ENCODE data around the gene IL11.
"Not testable (repeated sequence)": the region's sequence is repeated elsewhere in the genome, so short reads cannot be mapped to it uniquely, and the experiment has no call there.

IL11 gene

DNA sequence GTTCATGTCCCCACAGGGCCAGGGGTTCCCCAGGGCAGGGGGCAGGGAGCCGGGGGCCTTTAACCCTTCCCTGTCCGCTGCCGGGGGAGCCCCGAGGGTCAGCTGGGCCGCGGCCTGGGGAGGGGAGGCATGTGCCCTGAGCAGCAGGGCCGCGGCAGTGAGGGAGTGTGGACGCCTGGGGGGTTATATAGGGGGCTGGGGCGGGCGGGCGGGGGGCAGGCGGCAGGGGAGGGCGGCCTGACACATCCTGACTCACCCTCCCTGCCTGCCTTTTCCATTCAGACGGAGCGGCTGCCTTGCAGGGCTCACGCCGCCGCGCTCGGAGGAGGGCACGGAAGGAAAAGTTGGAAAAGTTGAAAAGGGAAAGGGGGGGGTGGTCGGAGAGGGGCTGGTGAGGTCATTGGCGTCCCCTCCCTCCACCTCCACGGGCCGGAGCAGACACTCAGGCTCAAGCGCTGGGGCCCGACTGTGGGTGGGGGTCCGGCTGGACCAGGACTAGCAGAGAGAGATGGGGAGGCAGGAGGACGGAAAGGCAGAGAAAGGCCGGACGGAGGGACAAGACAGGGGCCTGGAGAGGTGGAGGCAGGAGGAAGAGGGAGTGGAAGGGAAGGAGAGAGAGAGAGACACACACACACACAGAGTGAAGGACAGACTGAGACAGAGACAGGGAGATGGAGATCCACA lies at the start of gene IL11:
Gene IL11 (minus strand): TSS at position 159 of the 684 bp plus-strand sequence. CDS start 153 bp downstream, at position 6.
- DNase-seq (ENCODE audit: insufficient read length, low spot score) (no peak), FAIRE-seq (no peak)

DNA sequence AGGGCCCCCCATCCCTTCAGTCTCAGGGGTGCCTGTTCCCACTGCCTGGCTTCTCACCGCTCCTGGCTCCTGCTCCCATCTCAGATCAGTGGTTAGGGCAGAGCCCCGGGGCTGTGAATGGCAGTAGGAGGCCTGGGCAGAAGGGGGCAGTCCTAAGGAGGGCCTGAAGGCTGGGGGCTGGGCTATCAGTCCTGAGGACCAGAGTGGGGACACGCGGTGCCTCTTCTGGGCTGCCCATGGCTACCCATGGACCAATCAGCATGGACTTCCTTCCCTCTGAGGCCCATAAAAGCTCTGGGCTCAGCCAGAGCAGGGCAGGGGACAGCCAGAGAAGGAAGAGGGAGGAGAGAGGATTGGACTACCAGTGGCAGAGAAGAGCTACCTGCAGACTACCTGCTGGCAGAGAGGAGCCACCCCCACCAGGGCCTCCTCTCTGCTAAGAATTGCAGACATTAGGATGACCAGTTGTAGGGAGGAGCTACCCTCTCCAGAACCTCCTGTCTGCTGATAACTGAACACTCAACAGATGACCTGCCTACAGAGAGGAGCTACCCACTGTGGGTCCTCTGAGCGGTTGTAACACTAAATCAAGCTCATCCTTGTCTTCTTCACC lies 49.5 kb upstream of the IL11 start:
- DNase-seq (ENCODE audit: insufficient read length, low spot score) (no peak), FAIRE-seq (no peak)

DNA sequence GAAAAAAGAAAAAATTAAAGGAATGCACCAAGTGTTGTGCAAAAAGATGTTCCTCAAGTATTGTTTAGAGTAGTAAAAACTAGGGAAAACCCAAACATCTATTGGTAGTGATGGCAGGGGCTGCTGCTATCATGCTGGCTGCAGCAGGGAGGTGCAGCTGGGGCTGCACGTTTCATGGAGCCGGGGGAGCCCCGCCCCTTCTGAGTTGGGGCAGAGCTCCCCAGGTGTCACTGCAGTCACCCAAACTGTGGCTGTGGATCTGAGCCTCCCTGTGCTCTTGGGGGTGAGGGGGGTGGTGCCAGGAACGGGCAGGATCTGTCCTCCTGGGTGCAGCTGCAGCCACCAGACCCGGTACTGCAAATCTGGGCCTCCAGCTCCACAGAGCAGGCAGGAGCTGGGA lies 48.8 kb upstream of the IL11 start:
- DNase-seq (ENCODE audit: insufficient read length, low spot score) (no peak), FAIRE-seq (no peak)

DNA sequence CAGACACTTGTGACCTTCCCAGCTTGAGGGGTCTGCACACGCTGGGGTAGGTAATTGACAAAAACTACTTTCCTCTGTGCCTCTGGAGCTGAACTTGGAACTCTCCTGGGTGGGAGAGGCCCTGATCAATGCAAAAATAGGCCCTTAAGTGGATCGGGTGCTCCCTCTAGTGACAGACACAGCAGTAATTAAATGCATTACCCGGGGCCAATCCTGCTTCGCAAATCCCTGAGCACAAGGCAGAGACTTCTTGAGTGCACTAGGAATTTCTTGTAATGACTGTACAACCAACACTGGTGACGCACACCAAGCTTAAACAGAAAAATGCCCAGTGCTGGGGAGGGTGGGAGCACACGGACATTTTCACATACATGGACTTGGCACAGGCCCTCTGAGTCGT lies 47.9 kb upstream of the IL11 start:
- DNase-seq (ENCODE audit: insufficient read length, low spot score) (no peak), FAIRE-seq (peak; percentile 54)

DNA sequence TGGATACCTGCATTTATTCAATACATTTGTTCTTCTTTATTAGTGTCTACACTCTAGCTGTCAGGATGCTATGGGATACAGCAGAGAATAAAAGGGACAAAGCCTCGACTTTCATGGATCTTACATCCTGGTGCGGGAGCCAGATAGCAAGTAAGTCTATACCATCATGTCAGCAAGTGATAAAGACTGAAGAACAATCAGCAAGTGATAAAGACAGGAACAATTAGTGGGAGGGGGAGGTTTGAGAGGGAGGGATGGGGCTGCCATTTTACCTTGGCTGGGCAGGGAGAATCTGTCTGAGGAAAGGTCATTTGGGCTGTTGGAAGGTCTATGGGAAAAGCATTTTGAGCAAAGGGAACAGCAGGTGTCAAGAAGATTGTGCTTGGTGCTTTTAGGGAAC lies 39.9 kb upstream of the IL11 start:
- DNase-seq (ENCODE audit: insufficient read length, low spot score) (no peak), FAIRE-seq (no peak)

DNA sequence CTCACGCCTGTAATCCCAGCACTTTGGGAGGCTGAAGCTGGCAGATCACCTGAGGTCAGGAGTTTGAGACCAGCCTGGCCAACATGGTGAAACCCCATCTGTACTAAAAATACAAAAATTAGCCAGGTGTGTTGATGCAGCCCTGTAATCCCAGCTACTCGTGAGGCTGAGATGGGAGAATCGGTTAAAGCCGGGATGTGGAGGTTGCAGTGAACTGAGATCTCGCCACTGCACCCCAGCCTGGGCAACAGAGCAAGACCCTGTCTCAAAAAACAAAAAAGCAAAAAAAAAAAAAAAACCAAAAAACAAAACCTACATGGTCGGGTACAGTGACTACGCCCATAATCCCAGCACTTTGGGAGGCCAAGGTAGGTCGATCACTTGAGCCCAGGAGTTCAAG lies 38.9 kb upstream of the IL11 start:
- FAIRE-seq: not testable (repeated sequence)

DNA sequence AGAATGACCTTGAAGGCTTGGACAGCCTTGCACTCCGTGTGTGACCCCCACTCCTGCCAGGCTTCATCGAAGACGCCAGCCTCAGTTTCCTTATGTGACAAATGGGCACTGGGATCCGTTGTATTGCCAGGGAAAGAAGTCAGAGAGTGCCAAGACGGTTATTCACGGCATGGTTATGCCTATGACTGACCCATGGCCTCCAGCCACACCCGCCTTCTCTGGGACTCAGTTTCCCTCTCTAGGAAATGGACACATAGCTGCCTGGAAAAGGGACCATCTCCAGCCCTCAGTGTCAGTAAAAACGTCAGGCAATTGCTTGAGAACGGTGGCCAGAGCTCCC lies 38.2 kb upstream of the IL11 start:
- DNase-seq (ENCODE audit: insufficient read length, low spot score): no peak

More for the DNA sequence above, 38.9 kb upstream of the IL11 start:
- not testable (repeated sequence) for DNase-seq (ENCODE audit: insufficient read length, low spot score)

DNA sequence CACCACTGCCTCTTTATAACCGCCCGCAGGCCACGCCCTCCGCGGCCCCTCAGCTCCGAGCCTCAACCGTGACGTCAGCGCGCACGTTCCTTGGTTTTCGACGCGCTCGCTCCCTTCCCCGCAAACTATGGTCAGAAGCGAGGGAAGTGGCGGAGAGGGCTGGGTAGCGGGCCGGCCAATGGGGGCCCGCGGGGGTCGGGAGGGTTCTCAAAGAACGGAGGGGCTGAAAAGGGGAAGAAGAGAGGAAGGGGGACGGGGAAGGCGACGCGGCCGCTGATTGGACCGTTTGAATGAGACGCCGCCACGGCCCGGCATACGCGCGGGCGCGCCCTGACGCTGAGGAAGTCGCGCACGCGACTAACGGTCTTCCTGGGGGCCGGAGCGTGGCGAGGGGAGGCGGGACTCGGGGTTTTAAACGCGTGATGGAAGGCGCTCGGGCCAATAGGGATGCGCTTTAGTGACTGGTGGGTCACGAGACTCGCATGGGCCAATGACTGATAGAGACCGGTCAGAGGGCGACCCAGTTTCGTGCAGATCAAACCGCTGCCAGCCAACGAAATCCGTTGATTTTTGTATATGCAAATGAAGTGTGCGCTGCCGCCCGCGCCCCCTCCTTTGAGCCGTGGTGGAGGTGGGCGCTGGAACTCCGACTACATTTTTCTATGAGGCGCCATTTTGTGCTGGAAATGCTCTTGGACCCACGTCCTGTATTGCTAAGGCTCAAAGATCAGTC lies 37.7 kb upstream of the IL11 start:
- FAIRE-seq: peak; percentile 93
- DNase-seq (ENCODE audit: insufficient read length, low spot score): peak; percentile 96

More for the DNA sequence above, 38.2 kb upstream of the IL11 start:
- FAIRE-seq: no peak

DNA sequence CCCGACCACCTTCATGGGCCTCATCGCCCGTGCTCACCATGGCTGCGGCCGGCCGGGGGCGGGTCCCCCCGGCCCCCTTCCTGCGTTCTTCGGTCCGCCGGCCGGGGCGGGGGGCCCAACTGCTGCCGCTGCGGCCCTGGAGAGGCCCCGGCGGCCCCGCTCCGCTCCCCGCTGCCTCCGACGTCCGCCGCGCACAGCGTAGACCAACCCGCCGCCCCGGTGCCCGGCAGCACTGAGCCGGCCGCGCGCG lies 37.2 kb upstream of the IL11 start, which contains the start of gene UBE2S:
Gene UBE2S (minus strand): TSS at position 239 of the 250 bp plus-strand sequence. CDS start 199 bp downstream, at position 40.
- FAIRE-seq; DNase-seq (ENCODE audit: insufficient read length, low spot score): not testable (repeated sequence)

DNA sequence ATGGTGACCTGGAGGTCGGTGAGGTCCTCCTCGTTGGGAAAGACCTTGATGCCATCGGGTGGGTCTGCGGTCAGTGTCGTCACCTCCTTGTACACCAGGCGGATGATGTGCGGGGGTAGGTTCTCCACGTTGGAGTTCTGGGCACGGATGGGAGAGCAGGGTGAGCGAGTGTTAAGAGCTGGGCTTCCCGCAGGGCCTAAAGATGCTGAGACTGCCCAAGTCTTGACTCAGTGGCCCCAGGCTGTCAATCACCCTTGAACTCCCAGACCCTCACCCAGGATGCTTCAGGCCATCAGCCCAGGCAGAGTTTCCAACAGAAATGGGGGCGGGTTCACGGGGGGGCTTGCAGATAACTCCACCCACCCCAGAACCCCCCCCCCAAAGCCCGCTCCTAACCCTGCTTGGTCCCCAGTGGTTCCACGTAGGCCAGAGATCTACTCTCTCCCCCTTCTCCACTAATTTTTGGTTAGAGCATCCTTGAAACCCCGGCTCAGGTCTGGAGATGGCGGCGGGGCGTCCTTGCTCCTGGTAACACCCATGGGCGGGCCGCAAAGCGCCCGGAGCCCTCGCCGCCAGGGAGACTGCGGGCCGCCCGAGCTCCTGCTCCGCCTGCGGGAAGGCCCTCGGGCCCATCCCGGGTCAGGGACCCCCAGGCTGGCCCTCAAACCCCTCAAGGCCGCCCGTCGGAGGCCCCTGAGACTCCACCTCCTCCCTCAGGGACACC lies 36.7 kb upstream of the IL11 start:
- no peak for DNase-seq (ENCODE audit: insufficient read length, low spot score)
- FAIRE-seq: no peak

DNA sequence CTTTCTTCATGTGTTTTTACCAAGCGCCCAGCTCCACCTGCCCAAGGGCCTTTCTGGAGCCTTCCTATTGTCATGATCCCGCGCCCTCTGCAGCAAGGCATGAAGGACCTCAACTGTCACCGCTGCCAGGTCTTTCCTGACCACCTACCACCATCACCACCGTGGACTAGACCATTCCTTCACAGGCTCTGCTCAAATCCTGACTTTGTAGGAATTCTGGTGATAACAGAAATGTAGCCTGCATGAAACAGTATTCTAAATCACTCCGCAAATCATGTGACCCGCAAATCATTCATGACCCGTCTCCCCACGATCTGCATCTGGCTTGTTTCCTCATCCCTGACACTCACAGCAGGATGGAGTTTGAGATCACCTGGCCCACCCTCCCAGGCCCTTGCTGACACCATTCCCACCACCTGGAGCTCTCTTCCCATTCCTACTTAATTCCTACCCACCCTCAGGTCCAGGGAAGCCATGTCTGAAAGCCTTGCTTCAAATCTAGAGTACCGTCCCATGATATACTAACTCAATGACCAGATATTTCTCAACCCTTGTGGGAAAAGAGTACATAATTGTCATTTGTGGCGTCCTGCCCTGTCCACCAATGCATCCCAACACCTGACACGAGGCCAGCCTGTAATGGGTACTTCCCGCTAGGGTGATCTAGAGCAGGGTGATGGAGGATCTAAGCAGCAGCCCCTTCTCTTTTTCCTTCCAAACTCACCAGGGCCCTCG lies 36.0 kb upstream of the IL11 start:
- FAIRE-seq (no peak), DNase-seq (ENCODE audit: insufficient read length, low spot score) (no peak)

DNA sequence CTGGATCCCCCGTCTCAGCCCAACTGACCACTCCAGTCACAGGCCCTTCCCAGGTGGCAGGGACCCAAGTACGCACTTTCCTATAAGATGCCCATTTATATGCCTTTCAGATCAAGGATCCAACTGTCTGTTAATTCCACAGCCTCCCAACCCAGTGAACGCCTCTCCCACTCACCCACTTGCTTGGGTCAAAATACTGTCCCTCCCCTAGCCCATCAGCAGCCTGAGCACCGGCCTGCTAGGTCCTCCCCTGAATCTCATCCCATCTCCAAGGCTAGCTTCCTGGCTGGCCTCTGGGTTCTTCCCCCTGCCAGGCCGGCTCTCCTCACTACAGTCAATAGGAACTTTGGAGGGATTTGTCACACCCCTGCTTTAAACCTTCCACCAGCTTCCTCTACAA lies 35.4 kb upstream of the IL11 start:
- DNase-seq (ENCODE audit: insufficient read length, low spot score) (no peak), FAIRE-seq (no peak)

DNA sequence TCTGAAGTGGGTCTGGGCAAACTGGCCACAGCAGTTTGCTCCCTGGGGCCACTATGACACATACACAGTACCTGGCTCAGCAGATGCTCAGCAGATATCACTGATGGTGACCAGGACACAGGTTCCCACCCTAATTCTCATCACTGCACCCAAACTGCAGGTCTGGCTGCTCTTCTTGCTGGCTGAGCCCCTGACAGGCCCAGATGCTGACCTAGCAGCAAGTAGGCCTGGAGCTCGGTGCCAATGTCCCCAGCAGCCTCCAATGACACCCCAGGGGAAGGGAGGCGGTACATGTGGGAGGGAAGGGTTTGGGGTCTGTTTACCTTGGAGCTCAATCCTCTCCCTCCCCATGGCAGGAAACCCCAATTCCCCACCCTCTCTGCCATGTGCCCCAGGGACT lies 32.2 kb upstream of the IL11 start:
- no peak for FAIRE-seq
- DNase-seq (ENCODE audit: insufficient read length, low spot score): no peak

DNA sequence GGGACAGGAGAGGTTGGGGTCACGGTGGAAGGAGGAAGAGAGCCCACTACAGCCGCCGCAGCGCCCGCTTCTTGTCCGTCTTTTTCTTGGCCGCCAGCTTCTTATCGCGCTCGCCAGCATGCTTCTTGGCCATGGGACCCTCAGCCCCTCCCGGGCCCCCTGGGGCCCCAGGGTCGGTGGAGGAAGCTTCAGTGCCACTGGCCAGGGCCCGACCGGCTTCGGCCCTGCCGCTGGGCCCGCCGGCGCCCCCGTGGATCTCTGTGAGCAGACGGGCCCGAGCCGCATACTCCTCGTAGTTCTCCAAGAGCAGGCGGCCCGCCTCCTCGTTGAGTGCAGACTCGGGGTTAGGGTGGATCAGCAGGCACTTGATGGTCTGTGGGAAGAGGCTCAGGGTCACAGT lies 31.1 kb upstream of the IL11 start:
- FAIRE-seq; DNase-seq (ENCODE audit: insufficient read length, low spot score): not testable (repeated sequence)

DNA sequence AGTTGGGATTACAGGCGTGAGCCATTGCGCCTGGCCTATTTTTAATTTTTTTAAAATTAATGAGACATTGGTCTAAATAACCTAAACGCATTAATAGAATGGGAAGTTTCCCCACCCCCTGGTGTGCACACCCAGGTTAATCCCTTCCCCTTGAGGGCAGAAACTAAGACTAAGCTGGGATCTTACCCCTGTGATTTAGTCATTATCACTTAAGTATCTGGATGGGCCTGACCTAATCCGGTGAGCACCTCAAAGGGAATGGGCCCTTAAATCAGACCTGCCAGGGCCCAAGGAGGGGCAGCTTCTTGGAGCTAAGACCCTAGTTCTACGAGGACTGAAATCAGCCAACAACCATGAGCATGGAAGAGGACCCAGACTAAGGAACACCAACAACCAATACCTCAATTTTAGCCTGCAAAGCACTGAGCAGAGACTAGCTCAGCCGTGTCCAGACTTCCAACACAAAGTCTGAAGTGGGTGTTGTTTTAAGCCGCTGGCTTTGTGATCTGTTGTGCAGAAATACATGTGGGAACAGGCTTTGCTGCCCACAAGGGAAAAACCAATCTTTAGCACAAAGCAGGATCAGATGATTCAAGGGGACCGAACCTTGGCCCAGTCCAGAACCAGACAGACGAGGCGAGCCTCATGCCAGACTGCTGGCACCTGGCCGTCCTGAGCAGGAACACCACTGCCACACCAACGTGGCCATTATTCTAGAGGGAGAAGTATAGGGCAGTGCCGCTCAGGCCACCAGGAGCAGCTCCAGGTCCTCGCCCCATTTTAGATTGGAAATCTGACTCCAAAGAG lies 30.2 kb upstream of the IL11 start:
- DNase-seq (ENCODE audit: insufficient read length, low spot score) (no peak), FAIRE-seq (no peak)

DNA sequence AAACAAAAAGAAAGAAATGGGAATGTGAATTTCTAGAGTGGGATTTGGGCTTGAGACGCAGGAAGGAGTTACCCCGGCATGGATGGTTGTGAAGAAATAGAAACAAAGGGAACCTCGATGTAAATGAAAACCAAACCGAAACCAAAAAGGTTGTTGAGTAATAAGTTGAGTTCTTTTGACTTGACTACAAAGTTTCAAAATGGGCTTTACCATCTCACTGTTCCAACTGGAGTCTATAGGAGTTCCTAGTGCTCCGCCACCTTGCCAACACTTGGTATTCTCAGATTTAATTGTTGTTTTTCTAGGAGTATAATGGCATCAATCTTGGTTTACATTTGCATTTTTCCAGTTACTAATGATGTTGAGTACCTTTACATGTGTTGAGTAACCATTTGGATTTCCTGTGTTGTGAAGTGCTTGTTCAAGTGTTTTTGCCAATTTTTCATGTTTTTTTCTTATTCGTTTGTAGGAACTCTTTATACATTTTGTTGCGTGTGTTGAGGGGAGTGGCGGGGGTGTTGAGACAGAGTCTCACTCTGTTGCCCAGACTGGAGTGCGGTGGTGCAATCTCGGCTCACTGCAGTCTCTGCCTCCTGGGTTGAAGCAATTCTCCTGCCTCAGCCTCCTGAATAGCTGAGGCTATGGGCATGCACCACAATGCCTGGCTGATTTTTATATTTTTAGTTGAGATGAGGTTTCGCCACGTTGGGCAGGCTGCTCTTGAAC lies 28.1 kb upstream of the IL11 start:
- FAIRE-seq: peak; percentile 61
- no peak for DNase-seq (ENCODE audit: insufficient read length, low spot score)

DNA sequence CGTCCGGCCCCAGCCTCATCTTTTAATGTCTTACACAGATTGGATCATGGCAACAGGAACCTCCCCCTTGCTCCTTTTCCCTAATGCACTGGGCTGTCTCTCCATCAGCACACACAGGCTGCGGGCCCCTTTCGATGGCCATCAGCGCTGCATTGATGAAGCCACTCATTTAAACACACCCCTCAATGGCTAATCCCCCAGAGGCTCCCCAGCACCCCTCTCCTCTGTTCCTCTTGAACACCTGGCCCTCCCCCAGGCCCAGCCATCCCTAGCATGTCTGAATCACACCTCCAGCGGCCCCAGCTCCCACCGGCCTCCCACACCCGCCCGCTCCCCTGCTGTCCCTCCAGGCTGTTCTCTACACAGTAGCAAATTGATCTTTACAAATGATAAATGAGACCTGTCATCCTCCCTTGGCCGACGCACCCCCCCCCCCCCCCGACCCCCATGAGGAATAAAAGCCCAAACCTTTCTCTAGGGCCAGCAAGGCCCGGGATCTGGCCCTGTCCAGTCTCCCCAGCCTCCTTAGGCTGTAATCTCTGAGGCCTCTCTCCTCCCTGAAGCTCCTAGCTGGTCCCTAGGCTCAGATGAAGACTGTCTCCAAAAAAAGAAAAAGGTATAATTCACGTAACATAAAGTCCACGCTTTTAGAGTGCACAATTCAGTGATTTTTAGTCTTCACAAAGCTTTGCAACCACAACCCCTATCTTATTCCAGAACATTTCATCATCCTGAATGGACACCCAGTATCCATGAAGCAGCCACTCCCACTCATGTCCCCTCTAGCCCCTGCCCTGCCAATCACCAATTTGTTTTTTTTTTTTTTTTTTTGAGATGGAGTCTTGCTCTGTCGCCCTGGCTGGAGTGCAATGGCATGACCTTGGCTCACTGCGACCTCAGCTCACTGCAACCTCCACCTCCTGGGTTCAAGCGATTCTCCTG lies 22.8 kb upstream of the IL11 start:
- DNase-seq (ENCODE audit: insufficient read length, low spot score) (no peak), FAIRE-seq (no peak)
